ENCODE measurements around the gene DNAH10. TPM values are rescaled to one million over a fixed set of nuclear protein-coding genes. Genes with fewer than 3 reads are reported as not detected.

The DNAH10 gene
- total and polyA plus RNA-seq, 2 of the 4 experiments (the other 2 are of a cell fraction): 0.18 to 0.22 TPM

GRCh38 chr12:123948796-123949769 is 187.0 kb downstream of the DNAH10 start:
- no peak; the same call in 1 of the 2 replicates for ATAC-seq (ENCODE audit: low read depth)
- Histone ChIP-seq H3K4me3 (ENCODE audit: insufficient read depth, low read depth, low read length) (no peak overlapping the region), H2AK9ac (replicated peaks; ENCODE audit: low read depth, low read length, poor library complexity) (no peak overlapping the region), H3K4me1 (ENCODE audit: control insufficient read depth, insufficient read depth, low read length) (peaks cover 19% of the 10 kb centered on the region), H4K91ac (ENCODE audit: insufficient read depth, low read depth, low read length) (no peak overlapping the region), H3K9ac (ENCODE audit: low read depth, low read length) (no peak overlapping the region), H3K27me3 (ENCODE audit: control insufficient read depth, insufficient read depth, low read length) (no peaks in the 10 kb centered on the region), H2AFZ (replicated peaks; ENCODE audit: low read length, poor library complexity) (no peak overlapping the region), H2BK120ac (ENCODE audit: low read depth, low read length) (no peak overlapping the region), H3K23ac (ENCODE audit: low read depth, low read length) (0 out of 2 replicates have a peak overlapping the region, but pooled peaks have one; percentile 13), H4K20me1 (ENCODE audit: insufficient read depth, low read length) (peaks cover 7% of the 10 kb centered on the region; the same call in 1 of the 2 replicates), H3K14ac (replicated peaks; ENCODE audit: low read depth, low read length) (no peak overlapping the region), H3K18ac (ENCODE audit: low read depth, low read length) (no peak overlapping the region), H4K8ac (ENCODE audit: low read depth in 2 of 2, low read length in 2 of 2) (no peak overlapping the region), H3K9me1 (ENCODE audit: insufficient read depth, low read length) (peaks cover 15% of the 10 kb centered on the region; the same call in 1 of the 2 replicates), H2BK15ac (ENCODE audit: low read depth, low read length) (no peak overlapping the region), H3K27ac (ENCODE audit: insufficient read depth, low read length) (no peak overlapping the region), H3K4ac (ENCODE audit: low read depth, low read length) (peak overlapping the region; percentile 19; the same call in 1 of the 2 replicates), H3K4me2 (ENCODE audit: low read depth, low read length) (no peak overlapping the region), H2AK5ac (ENCODE audit: low read depth, low read length) (peak overlapping the region; percentile 50; the same call in 1 of the 2 replicates), H3K79me1 (ENCODE audit: low read depth in 1 of 2, low read length in 2 of 2) (peaks cover 26 to 74% of the 10 kb centered on the region in 2 experiments; a peak in 3 of 4 replicates), H2BK20ac (ENCODE audit: low read depth, low read length) (no peak overlapping the region), H4K5ac (ENCODE audit: low read depth, low read length) (no peak overlapping the region), H3K36me3 (ENCODE audit: control insufficient read depth, insufficient read depth, low read length) (peaks cover 16% of the 10 kb centered on the region), H3K9me3 (ENCODE audit: control insufficient read depth, insufficient read depth, low read length) (no peaks in the 10 kb centered on the region), H3K56ac (ENCODE audit: extremely low read depth, insufficient read depth, low read length) (no peak overlapping the region), H2BK5ac (ENCODE audit: low read depth, low read length, poor library complexity, severe bottlenecking) (no peak overlapping the region)
- ChIA-PET POLR2A (ENCODE audit: unreplicated experiment) (no interaction called here), CTCF (no interaction called here)
- TF ChIP-seq CEBPB (IDR thresholded peaks at IDR 0.05; ENCODE audit: low read depth, low read length) (no peak), USF2 (IDR thresholded peaks at IDR 0.05; ENCODE audit: low read depth, low read length) (no peak), SMC3 (IDR thresholded peaks at IDR 0.05; ENCODE audit: low read depth, low read length) (no peak), MAFK (IDR thresholded peaks at IDR 0.05; ENCODE audit: low read depth, low read length) (no peak), NFE2L2 (IDR thresholded peaks at IDR 0.05; ENCODE audit: low read depth, low read length) (no peak), ELK1 (IDR thresholded peaks at IDR 0.05; ENCODE audit: borderline replicate concordance, low read depth, low read length) (no peak)
- intact Hi-C loops (cut with micrococcal nuclease) (no loop called here), dilution Hi-C loops (cut with HindIII; ENCODE audit: low sequenced_read_pairs, unreplicated experiment) (no loop called here), in situ Hi-C loops (cut with MboI; ENCODE audit: low sequenced_read_pairs) (no loop called here)
- BruUV-seq (replicated peaks): no TSS peak
- DNase-seq: no peak
- 67% methylated on average over 17 of the region's 19 CpGs; no CpG with 5 or more reads in 1 of the 2 experiments for WGBS, 2 experiments (ENCODE audit: extremely low coverage in 2 of 2, insufficient read length in 1 of 2)
